ENCODE measurements around the gene PLPP7.

DNA sequence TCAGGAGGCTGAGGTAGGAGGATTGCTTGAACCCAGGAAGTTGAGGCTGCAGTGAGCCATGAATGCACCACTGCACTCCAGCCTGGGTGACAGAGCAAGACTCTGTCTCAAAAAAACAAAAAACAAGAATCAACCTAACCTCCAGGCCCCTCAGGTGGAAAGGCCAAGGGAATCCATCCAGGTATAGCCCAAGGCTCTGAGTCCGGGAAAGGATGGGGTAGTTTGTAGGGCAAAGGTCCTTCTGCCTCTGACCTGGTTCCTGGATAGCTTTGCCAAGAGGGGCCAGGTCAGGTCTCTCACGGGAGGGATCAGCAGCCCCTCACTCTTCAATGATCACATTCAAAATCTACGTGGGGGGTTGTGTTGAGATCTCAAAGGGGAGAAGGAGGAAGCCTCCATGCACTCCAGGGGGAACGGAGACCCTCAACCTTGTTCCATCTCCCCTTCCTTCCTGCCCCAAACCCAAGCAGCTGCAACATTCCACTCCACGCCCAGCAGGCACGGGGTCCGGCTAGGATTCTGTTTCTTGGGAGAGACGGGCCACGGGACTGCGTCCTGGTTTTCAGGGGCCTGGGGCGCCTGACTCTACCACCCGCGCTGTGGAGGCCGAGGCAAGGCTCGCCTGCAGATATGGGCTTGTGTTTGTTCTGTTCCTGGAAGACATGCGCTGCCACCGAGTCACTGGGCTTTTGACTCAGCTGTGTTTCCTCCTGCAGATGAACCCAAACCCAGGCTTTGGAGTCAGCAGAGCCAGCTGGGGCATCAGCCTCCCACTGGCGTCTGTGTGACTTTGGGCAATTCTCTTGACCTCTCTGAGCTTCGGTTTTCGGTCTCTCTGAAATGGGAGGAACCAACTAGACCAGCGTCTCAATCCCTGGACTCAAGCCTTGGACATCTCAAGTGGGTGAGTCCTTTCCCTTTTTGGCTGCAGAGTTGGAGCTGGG lies 35.5 kb downstream of the PLPP7 start:
- TF ChIP-seq CTCF (conservative IDR thresholded peaks at IDR 0.05) (no peak), ZFX (IDR thresholded peaks at IDR 0.05) (no peak)

Data from C4-2B (cell line).